Esophagus (tissue), 2 donors: Measurements from ENCODE around the gene ZFAND2A. TPM values are rescaled to one million over a fixed set of nuclear protein-coding genes. Genes with fewer than 3 reads are reported as not detected.
"Not testable (repeated sequence)": the region's sequence is repeated elsewhere in the genome, so short reads cannot be mapped to it uniquely, and the experiment has no call there.

Source experiments
- H3K27ac ChIP-seq, 2 donors: one replicate each; pipeline ENCODE4 v1.5.1; 2013; ENCODE audit warnings: low read depth in 2 of 2, mild to moderate bottlenecking in 2 of 2, inconsistent platforms in 1 of 2, low read length in 1 of 2, moderate library complexity in 1 of 2
- H3K27me3 ChIP-seq, 2 donors: one replicate each; pipeline ENCODE4 v1.6.1; 2013; ENCODE audit warnings: low read length in 2 of 2, control low read depth in 1 of 2, mild to moderate bottlenecking in 1 of 2; ENCODE audit not compliant: insufficient read depth in 2 of 2, control insufficient read depth in 1 of 2
- H3K36me3 ChIP-seq, 2 donors: one replicate each; pipeline ENCODE4 v1.6.1; 2013; ENCODE audit warnings: low read length in 1 of 2; ENCODE audit not compliant: control insufficient read depth in 2 of 2, insufficient read depth in 2 of 2
- H3K4me1 ChIP-seq, 2 donors: one replicate each; pipeline ENCODE4 v1.6.1; 2013; ENCODE audit warnings: low read length in 1 of 2; ENCODE audit not compliant: control insufficient read depth in 2 of 2, insufficient read depth in 2 of 2
- H3K4me3 ChIP-seq, 2 donors: one replicate each; pipeline ENCODE4 v1.5.1; 2013; ENCODE audit warnings: low read length in 2 of 2, mild to moderate bottlenecking in 2 of 2, low read depth in 1 of 2, moderate library complexity in 1 of 2
- H3K9me3 ChIP-seq, 2 donors: one replicate each; pipeline ENCODE4 v1.6.1; 2013; ENCODE audit warnings: mild to moderate bottlenecking in 2 of 2, low read depth in 1 of 2, low read length in 1 of 2, moderate library complexity in 1 of 2; ENCODE audit not compliant: control insufficient read depth in 2 of 2, insufficient read depth in 1 of 2
- WGBS, 2 donors: extraction: QIAGEN DNeasy Blood & Tissue Kit; methylation state at CpG; one replicate each; pipeline ENCODE4 v1.1.7; 2013; 5-methylcytosine and 5-hydroxymethylcytosine counted together
- polyA plus RNA-seq, 2 donors: library from polyadenylated mRNA; stranded (reverse); fragments of 200-250 nt; gene quantifications; one replicate each; pipeline ENCODE4 v1.2.3, GENCODE V29; 2013
- donor health status: healthy with polysubstance abuse.
- donor health status: Bipolar disorder and iron deficiency.

Gene ZFAND2A
- polyA plus RNA-seq, 2 donors: 24.8 to 38.1 TPM

DNA sequence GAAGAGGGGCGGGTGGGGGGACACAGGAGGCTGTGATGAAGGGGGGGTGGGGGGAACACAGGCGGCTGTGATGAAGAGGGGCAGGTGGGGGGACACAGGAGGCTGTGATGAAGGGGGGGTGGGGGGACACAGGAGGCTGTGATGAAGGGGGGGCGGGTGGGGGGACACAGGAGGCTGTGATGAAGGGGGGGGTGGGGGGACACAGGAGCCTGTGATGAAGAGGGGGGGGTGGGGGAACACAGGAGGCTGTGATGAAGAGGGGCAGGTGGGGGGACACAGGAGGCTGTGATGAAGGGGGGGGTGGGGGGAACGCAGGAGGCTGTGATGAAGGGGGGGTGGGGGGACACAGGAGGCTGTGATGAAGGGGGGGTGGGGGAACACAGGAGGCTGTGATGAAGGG lies 36.4 kb upstream of the ZFAND2A start:
- not testable (repeated sequence) for H3K27ac ChIP-seq, H3K4me1 ChIP-seq, H3K36me3 ChIP-seq, H3K4me3 ChIP-seq, H3K9me3 ChIP-seq, H3K27me3 ChIP-seq
- 0 to 33% methylated on average over 1 to 2 of the region's 4 CpGs for WGBS, 2 donors

DNA sequence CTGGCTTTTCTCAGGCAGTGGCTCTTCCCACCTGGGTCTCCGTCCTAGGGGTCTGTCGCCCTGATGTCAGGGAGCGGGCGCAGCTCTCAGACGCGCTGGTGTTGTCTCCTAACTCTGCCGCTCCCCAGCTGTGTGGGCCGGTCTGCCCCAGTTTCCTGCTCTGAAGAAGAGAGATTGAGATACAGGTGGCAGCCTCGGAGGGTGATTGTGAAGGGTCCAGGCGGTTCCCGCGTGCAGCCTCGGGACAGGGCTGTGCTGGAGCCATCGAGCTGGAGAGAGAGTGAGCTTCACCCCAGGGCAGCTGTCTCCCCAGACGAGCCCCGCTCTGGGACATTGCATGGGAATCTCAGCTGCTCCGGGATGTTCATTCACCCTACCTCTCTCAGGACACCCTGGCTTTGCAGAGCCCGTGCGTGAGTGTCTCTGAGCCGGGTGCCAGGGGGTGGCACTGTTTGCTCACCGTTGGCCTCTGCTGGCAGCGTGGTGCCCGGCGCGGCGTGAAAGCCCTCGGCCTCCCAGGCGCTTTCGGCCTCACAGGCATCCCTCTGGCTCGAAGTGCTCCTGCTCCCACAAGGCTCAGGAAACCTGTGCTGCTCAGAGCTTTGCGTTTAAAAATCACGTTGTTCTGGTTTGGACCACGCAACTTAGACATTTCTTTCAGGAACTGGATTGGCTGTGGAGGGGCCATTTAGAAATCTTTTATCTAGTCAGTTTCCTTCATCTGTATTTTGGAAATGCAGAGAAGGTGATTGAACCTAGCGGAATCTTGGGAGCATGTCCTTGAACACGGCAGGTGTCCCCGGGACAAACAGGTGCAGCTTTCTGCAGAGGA lies 33.8 kb upstream of the ZFAND2A start:
- Histone ChIP-seq H3K4me1 (no peaks in the 10 kb centered on the region), H3K27ac (no peak overlapping the region), H3K36me3 (no peaks in the 10 kb centered on the region), H3K9me3 (no peaks in the 10 kb centered on the region), H3K4me3 (no peak overlapping the region), H3K27me3 (peaks cover 0 to 3% of the 10 kb centered on the region in 2 donors)
- 31 to 34% methylated on average over 36 of the region's 36 CpGs for WGBS, 2 donors

DNA sequence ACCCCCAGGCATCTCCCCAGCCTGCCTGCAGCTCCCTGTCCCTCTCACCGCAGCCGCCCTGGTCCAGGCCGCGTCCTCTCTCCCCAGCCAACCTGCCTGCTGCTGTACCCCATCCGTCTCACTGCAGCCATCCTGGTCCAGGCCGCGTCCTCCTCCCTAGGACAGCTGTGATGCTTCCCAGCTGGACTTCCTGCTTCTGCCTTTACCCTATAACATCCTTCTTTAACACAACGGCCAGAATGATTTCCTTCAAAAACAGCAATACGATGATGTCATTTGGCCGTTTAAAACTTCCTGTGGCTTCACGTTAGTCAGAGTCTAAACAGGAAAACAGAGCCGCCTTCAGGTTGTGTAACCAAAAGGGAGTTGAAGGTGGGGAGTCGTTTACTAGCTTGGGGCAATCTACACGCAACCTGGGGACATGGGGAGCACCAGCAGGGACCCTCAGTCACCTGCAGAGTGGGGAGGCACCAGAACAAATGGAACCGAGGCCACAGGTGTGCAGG lies 32.2 kb upstream of the ZFAND2A start:
- WGBS, 2 donors: 47 to 48% methylated on average over 15 of the region's 15 CpGs
- peaks cover 0 to 3% of the 10 kb centered on the region in 2 donors for H3K27me3 ChIP-seq

GRCh38 chr7:1189986-1190772 lies 30.2 kb upstream of the ZFAND2A start:
- no peaks in the 10 kb centered on the region for H3K4me1 ChIP-seq
- no peak overlapping the region for H3K4me3 ChIP-seq
- 91% methylated on average over 10 of the region's 10 CpGs for WGBS, 2 donors
- peaks cover 0 to under 1% of the 10 kb centered on the region in 2 donors for H3K27me3 ChIP-seq
- H3K9me3 ChIP-seq: no peaks in the 10 kb centered on the region
- no peak overlapping the region for H3K27ac ChIP-seq
- no peaks in the 10 kb centered on the region for H3K36me3 ChIP-seq

More for the DNA sequence above, 32.2 kb upstream of the ZFAND2A start:
- Histone ChIP-seq H3K36me3 (no peaks in the 10 kb centered on the region), H3K9me3 (no peaks in the 10 kb centered on the region), H3K4me3 (no peak overlapping the region), H3K4me1 (no peaks in the 10 kb centered on the region), H3K27ac (no peak overlapping the region)

DNA sequence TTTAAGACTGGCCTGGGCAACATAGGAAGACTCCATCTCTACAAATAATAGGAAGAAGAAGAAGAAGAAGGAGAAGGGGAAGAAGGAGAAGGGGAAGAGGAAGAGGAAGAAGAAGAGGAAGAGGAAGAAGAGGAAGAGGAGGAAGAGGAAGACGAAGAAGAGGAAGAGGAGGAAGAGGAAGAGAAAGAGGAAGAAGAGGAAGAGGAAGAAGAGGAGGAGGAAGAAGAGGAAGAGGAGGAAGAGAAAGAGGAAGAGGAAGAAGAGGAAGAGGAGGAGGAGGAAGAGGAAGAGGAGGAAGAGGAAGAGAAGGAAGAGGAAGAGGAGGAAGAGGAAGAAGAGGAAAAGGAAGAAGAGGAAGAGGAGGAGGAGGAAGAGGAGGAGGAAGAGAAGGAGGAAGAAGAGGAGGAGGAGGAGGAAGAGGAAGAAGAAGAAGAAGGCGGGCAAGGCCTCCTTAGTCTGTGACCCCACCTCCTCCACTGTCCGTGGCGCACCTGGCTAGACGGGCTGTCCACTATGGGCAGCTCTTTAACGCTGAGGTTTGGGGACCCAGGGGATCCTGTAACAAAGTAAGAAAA lies 28.8 kb upstream of the ZFAND2A start:
- no peak overlapping the region for H3K4me3 ChIP-seq
- 83% methylated on average over 6 of the region's 6 CpGs for WGBS, 2 donors
- no peaks in the 10 kb centered on the region for H3K4me1 ChIP-seq
- no peaks in the 10 kb centered on the region for H3K9me3 ChIP-seq
- H3K27me3 ChIP-seq: no peaks in the 10 kb centered on the region
- no peak overlapping the region for H3K27ac ChIP-seq
- no peaks in the 10 kb centered on the region for H3K36me3 ChIP-seq

- no peaks in the 10 kb centered on the region for H3K9me3 ChIP-seq
- WGBS, 2 donors: 80 to 81% methylated on average over 11 of the region's 11 CpGs
- no peak overlapping the region for H3K27ac ChIP-seq
- H3K27me3 ChIP-seq: no peaks in the 10 kb centered on the region
- no peaks in the 10 kb centered on the region for H3K36me3 ChIP-seq
- no peak overlapping the region for H3K4me3 ChIP-seq
- H3K4me1 ChIP-seq: no peaks in the 10 kb centered on the region
Observed at GRCh38 chr7:1187127-1187526, 27.1 kb upstream of the ZFAND2A start.

DNA sequence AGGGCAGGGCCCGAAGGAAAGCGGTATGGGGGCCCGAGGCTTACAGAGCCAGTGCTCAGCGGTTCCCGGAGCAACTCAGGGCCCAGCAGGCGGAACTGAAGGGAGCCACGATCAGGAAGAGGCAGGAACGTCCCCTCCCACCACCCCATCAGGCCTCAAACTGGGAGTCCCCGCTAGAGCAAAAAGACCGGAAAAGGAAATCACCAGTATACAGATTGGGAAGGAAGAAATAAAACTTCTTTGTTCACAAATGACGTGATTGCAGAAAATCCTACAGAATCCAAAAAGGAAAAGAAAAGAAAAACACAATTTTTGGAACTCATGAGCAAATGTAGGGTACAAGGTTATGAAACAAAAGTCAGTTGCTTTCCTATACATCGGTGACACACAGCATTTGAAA lies 21.6 kb upstream of the ZFAND2A start:
- H3K9me3 ChIP-seq: no peaks in the 10 kb centered on the region
- no peak overlapping the region for H3K4me3 ChIP-seq
- no peaks in the 10 kb centered on the region for H3K36me3 ChIP-seq
- H3K27me3 ChIP-seq: no peaks in the 10 kb centered on the region
- no peak overlapping the region for H3K27ac ChIP-seq
- H3K4me1 ChIP-seq: no peaks in the 10 kb centered on the region
- WGBS, 2 donors: 64 to 66% methylated on average over 12 of the region's 12 CpGs

- H3K4me1 ChIP-seq: peaks cover 0 to 3% of the 10 kb centered on the region in 2 donors
- no peak overlapping the region for H3K4me3 ChIP-seq
- no peaks in the 10 kb centered on the region for H3K9me3 ChIP-seq
- no peaks in the 10 kb centered on the region for H3K36me3 ChIP-seq
- 82 to 88% methylated on average over 19 of the region's 19 CpGs for WGBS, 2 donors
- no peak overlapping the region for H3K27ac ChIP-seq
- no peaks in the 10 kb centered on the region for H3K27me3 ChIP-seq
Observed at GRCh38 chr7:1181031-1181430, 21.0 kb upstream of the ZFAND2A start.

GRCh38 chr7:1176891-1177373 lies 16.9 kb upstream of the ZFAND2A start:
- Histone ChIP-seq H3K27ac (no peak overlapping the region), H3K9me3 (no peaks in the 10 kb centered on the region), H3K4me3 (no peak overlapping the region), H3K4me1 (peaks cover 0 to 3% of the 10 kb centered on the region in 2 donors), H3K36me3 (no peaks in the 10 kb centered on the region), H3K27me3 (no peaks in the 10 kb centered on the region)
- 41 to 46% methylated on average over 22 of the region's 22 CpGs for WGBS, 2 donors
